CD4-positive, alpha-beta T cell treated with Interferon alpha-2 for 1 hour (primary cell): ENCODE data around the gene FAM98B.

Experiments used
- DNase-seq, 2 donors: peaks; one replicate each; pipeline ENCODE4 v3.0.0-alpha.2; 2020 to 2022

The FAM98B gene

GRCh38 chr15:38508647-38509046, 54.7 kb downstream of the FAM98B start:
- no peak for DNase-seq

GRCh38 chr15:38509152-38509551, 55.2 kb downstream of the FAM98B start:
- DNase-seq, result no peak

GRCh38 chr15:38512901-38513300, 59.0 kb downstream of the FAM98B start:
- DNase-seq, result no peak

DNA sequence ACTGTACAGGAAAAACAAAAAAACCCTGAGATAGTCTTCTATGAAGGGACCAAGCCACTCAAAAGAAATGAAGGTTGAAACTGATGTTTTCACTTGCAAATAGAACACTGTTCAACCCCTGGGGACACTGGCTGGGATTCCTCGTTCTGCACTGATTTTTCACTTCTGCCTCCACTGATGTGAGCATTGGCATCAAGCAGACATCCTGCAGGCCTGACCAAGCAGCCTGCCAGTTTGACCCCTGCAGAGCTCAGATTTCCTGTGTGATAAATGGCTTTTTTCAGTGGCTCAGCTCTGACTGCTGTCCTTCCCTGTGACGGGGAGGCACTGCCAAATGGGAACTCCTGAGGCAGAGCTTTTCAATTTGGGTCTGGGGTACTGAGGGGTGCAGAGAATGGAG, 60.7 kb downstream of the FAM98B start:
- no peak for DNase-seq

GRCh38 chr15:38516626-38517025, 62.7 kb downstream of the FAM98B start:
- no peak for DNase-seq

GRCh38 chr15:38517312-38517975, 63.5 kb downstream of the FAM98B start:
- no peak for DNase-seq

DNA sequence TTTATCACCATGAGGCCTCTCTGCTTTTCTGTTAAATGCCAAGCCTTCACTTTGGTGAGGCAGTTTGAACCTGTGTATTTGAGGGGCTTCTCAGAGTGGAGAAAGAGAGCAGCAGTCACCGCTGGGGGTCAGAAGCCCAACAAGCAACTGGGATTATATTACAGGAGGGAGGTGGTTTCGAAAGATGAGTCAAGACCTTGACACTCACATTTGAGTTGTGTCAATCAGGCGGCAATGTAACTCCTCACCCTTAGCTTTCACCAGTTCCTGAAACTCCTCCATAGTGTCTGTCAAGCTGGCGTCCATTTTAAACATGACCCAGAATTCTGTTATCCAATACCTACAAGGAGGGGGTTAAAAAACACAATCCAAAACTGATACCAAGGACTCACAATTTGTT, 64.2 kb downstream of the FAM98B start:
- no peak for DNase-seq

- DNase-seq, result no peak
These were observed 66.1 kb downstream of the FAM98B start for GRCh38 chr15:38520035-38520434.

DNA sequence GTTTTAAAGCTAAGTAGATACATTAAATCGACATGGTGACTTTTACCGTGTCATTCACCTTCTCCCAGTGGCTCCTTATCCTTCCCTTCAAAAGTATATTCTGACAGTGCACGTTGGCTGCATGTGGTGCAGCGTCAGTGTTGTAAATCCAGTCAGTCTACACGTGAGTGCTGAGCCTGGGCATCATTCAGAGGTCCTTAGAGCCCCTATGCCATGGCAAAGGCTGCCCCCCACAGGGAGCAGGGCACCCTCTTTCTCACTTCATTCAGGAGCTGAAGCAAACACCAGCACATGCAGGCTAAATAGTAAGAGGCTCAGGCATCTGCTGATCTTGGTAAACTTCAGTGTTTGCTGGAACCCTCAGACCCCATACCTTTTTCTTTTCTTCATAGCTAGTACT, 67.4 kb downstream of the FAM98B start:
- DNase-seq, result no peak

- DNase-seq, result no peak
These were observed 69.0 kb downstream of the FAM98B start for GRCh38 chr15:38522922-38523321.

- no peak for DNase-seq
These were observed 70.2 kb downstream of the FAM98B start for GRCh38 chr15:38524156-38524555.

GRCh38 chr15:38525489-38525888, 71.6 kb downstream of the FAM98B start:
- no peak for DNase-seq

DNA sequence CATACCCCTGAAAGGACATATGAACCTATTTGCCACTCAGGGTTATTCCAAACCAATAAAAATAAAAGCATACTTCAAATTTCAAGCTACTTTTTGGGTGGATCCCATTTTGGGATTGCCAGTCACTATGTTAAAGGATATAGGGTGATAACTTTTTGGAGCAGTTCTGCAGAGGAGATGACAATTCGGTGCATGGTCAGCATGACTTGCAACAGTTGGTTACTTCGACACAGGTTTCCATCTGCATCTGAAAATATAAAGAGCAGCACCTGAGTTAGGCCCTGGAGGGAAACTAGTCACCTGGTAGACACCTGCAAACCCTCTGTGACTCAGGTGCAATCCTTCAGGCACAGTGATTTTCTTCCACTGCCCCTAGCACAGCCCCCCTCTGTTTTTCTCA, 72.2 kb downstream of the FAM98B start:
- DNase-seq, result no peak

DNA sequence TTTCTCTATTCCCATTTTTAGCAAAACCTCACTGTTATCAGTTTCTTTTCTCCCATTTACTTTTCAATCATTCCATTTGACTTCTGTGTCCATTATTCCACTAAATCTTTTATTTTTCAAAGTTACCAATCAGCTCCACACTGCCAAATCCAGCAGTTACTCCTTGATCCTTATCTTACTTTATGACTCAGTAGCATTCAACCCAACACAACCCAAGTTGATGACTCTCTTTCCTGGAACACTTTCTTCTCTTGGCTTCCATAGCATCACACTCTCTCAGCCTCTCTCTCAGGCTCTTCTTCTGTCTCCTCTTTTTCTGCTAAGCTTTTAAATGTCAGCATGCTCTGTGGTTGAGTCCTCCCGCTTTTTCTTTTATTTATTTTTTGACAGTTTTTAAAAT, 74.4 kb downstream of the FAM98B start:
- DNase-seq, result no peak

- DNase-seq, result no peak
These were observed 76.2 kb downstream of the FAM98B start for GRCh38 chr15:38530113-38530512.

DNA sequence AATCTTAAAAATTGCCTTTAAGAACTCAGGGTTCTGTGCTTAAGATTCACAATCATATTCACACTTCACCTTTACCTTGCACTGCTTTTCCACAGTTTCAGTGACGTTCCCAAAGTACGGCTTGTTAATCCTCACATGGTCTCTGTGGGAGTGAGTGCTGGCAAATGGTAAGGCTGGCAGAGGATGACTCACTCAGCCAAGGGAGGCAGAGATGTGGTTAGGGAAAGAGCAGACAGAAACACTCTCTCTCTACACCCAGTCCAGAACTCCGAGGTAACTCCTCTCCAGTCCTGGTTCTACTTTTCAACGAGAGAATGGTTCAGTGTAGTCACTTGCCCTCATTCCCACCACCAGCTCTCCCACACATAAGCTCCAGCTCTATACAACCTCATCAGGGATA, 77.6 kb downstream of the FAM98B start:
- no peak for DNase-seq

GRCh38 chr15:38532728-38533127, 78.8 kb downstream of the FAM98B start:
- DNase-seq, result no peak

GRCh38 chr15:38533416-38533915, 79.5 kb downstream of the FAM98B start:
- DNase-seq, result no peak

GRCh38 chr15:38533926-38534325, 80.0 kb downstream of the FAM98B start:
- no peak for DNase-seq

GRCh38 chr15:38534691-38535090, 80.8 kb downstream of the FAM98B start:
- no peak for DNase-seq

DNA sequence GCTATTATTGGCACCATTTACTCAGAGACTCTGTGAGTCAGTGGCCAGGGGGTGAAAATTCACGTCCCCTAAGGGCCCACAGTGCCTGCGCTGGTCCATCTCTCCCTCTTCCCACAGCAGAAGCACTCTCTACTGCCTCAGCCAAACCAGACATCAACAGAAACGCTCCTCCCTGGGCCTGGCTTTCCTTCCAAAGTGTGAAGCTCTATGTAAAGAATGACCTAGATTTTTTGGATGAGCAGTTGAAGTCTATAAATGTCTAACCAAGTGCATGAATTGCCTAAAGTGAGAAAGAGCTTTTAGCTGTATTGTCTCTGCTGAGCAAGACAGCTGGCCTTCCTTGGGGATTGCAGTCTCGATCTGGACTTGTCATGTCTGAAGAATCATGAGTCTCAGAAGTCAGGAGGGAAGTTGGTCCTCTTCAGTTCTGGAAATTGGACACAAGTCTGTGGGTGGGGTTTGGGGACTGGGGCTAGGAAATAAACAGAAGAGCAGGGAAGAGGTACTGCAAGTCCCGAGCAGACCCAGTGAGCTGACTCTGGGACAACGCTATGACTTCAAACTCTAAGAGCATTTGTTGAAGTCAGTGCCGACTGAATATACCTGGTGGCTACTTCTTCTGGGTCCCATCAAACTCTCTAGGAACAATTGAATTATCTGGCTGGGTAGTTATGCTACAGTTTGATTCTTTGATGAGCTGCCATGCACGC, 81.7 kb downstream of the FAM98B start:
- no peak for DNase-seq

GRCh38 chr15:38536201-38536676, 82.3 kb downstream of the FAM98B start:
- no peak for DNase-seq
